Esophagus squamous epithelium (tissue), 5 donors: ENCODE data around the gene TH. TPM values are rescaled to one million over a fixed set of nuclear protein-coding genes. Genes with fewer than 3 reads are reported as not detected.

Experiments
- DNase-seq: peaks from one replicate; lab custom pipeline; 2025; lab: John Stamatoyannopoulos, UW
- H3K27ac ChIP-seq, 4 donors: fragments of 200-600 bp; sonication (generic); one replicate each; pipeline ENCODE4 v1.5.1; 2016 to 2019; ENCODE audit warnings: mild to moderate bottlenecking in 1 of 4
- H3K27me3 ChIP-seq, 4 donors: fragments of 200-600 bp; sonication (generic); 1 replicate in 3 of 4; 2 replicates in 1 of 4; pipeline versions ENCODE4 v1.5.1 to v1.6.0; 2017 to 2021; ENCODE audit warnings: antibody characterized with exemption in 1 of 4
- H3K36me3 ChIP-seq, 3 donors: fragments of 200-600 bp; sonication (generic); one replicate each; pipeline ENCODE4 v1.5.1; 2016 to 2019
- H3K4me1 ChIP-seq, 3 donors: fragments of 200-600 bp; sonication (generic); one replicate each; pipeline ENCODE4 v1.5.1; 2017 to 2019
- H3K4me3 ChIP-seq, 4 donors: fragments of 200-600 bp; sonication (generic); 1 replicate in 3 of 4; 2 replicates in 1 of 4; pipeline ENCODE4 v1.5.1; 2016 to 2019; ENCODE audit warnings: mild to moderate bottlenecking in 2 of 4, moderate library complexity in 1 of 4
- H3K9me3 ChIP-seq, 3 donors: fragments of 200-600 bp; sonication (generic); one replicate each; pipeline ENCODE4 v1.5.1; 2016 to 2019
- CTCF ChIP-seq, 6 experiments: fragments of 450-650 bp in 4 of 6; fragments of 200-600 bp in 2 of 6; sonication (generic) in 2 of 6; IDR thresholded peaks; one replicate each; pipeline ENCODE4 v1.5.1; 2016 to 2019; ENCODE audit warnings: antibody characterized with exemption in 6 of 6, mild to moderate bottlenecking in 4 of 6, moderate library complexity in 4 of 6
- POLR2A ChIP-seq, 4 donors: fragments of 450-650 bp; IDR thresholded peaks; one replicate each; pipeline ENCODE4 v1.6.1; 2017; ENCODE audit warnings: antibody characterized with exemption in 4 of 4, mild to moderate bottlenecking in 4 of 4, moderate library complexity in 3 of 4
- WGBS, 2 donors: methylation state at CpG; one replicate each; pipeline ENCODE4 v1.1.5; 2018; 5-methylcytosine and 5-hydroxymethylcytosine counted together
- intact Hi-C: fragments of 100-400 bp; cut with DNase I; formaldehyde crosslinking; loops from one replicate; pipeline ENCODE4 v1.15.0; 2022
- total RNA-seq, 4 donors: library from RNA; depleted of rRNA; stranded (reverse); fragments of >200 nt; gene quantifications; one replicate each; pipeline ENCODE4 v1.1.0, GENCODE V29; 2016
- donor health status: DM: yes; HTN: yes; CAD: no.

TH gene
- total RNA-seq, 4 donors from 2014 or later = 0.34 to 0.76 TPM; not detected in 2

GRCh38 chr11:2214527-2215229 is 43.1 kb upstream of the TH start:
- TF ChIP-seq CTCF (IDR thresholded peaks at IDR 0.05) (no peak), POLR2A (IDR thresholded peaks at IDR 0.05) (no peak)
- peaks cover 0 to 34% (median 3%) of the 10 kb centered on the region in 3 donors for H3K4me1 ChIP-seq
- no peaks in the 10 kb centered on the region for H3K36me3 ChIP-seq
- no peak overlapping the region for H3K4me3 ChIP-seq
- peaks cover 0 to 85% (median 0%) of the 10 kb centered on the region in 4 donors for H3K27me3 ChIP-seq
- no peaks in the 10 kb centered on the region for H3K9me3 ChIP-seq
- no peak for DNase-seq
- no peak overlapping the region for H3K27ac ChIP-seq
- intact Hi-C loops = no loop called here
- 80 to 87% methylated on average over 23 to 26 of the region's 28 CpGs for WGBS, 2 donors

GRCh38 chr11:2213890-2214526 is 42.4 kb upstream of the TH start:
- no peak for TF ChIP-seq CTCF (IDR thresholded peaks at IDR 0.05)
- TF ChIP-seq POLR2A (IDR thresholded peaks at IDR 0.05) = no peak
- no peaks in the 10 kb centered on the region for H3K9me3 ChIP-seq
- H3K27ac ChIP-seq = no peak overlapping the region
- H3K4me1 ChIP-seq = peaks cover 0 to 35% (median 3%) of the 10 kb centered on the region in 3 donors
- H3K36me3 ChIP-seq = no peaks in the 10 kb centered on the region
- H3K27me3 ChIP-seq = peaks cover 0 to 87% (median 0%) of the 10 kb centered on the region in 4 donors
- intact Hi-C loops = no loop called here
- no peak overlapping the region for H3K4me3 ChIP-seq
- 68 to 72% methylated on average over 11 of the region's 11 CpGs for WGBS, 2 donors
- no peak for DNase-seq

GRCh38 chr11:2213384-2213842 is 41.8 kb upstream of the TH start:
- Histone ChIP-seq H3K9me3 (no peaks in the 10 kb centered on the region), H3K27ac (no peak overlapping the region), H3K27me3 (peaks cover 0 to 88% (median 0%) of the 10 kb centered on the region in 4 donors), H3K4me1 (peaks cover 0 to 41% (median 3%) of the 10 kb centered on the region in 3 donors), H3K4me3 (no peak overlapping the region), H3K36me3 (no peaks in the 10 kb centered on the region)
- WGBS, 2 donors = 74 to 75% methylated on average over 15 to 16 of the region's 16 CpGs
- no peak for DNase-seq
- intact Hi-C loops = no loop called here
- TF ChIP-seq POLR2A (IDR thresholded peaks at IDR 0.05) (no peak), CTCF (IDR thresholded peaks at IDR 0.05) (no peak)

- 76 to 90% methylated on average over 12 to 22 of the region's 23 CpGs for WGBS, 2 donors
- H3K4me1 ChIP-seq = peaks cover 0 to 45% (median 3%) of the 10 kb centered on the region in 3 donors
- H3K27me3 ChIP-seq = peaks cover 0 to 88% (median 0%) of the 10 kb centered on the region in 4 donors
- TF ChIP-seq POLR2A (IDR thresholded peaks at IDR 0.05) (no peak), CTCF (IDR thresholded peaks at IDR 0.05) (no peak)
- no peaks in the 10 kb centered on the region for H3K36me3 ChIP-seq
- no peak overlapping the region for H3K4me3 ChIP-seq
- peaks cover 0 to under 1% (median 0%) of the 10 kb centered on the region in 3 donors for H3K9me3 ChIP-seq
- no peak overlapping the region for H3K27ac ChIP-seq
- intact Hi-C loops = no loop called here
- no peak for DNase-seq
Measured at GRCh38 chr11:2212411-2213251, 41.0 kb upstream of the TH start.
